PC-3 (cell line): ENCODE results near the gene HOXD3.

ENCODE experiments used
- CTCF ChIP-seq: fragments of 300-600 bp; sonication (generic); conservative IDR thresholded peaks from 2 replicates; pipeline ENCODE4 v1.5.1; 2017; ENCODE audit warnings: antibody characterized with exemption, low read depth, mild to moderate bottlenecking, low read length
- EZH2 ChIP-seq: fragments of 300-600 bp; sonication (generic); IDR thresholded peaks from one replicate; pipeline ENCODE4 v1.6.1; 2017; ENCODE audit warnings: antibody characterized with exemption, mild to moderate bottlenecking, low read length; ENCODE audit not compliant: unreplicated experiment

- no peak for TF ChIP-seq CTCF
- no peak for TF ChIP-seq EZH2
These were observed 23.7 kb upstream of the HOXD3 start for GRCh38 chr2:176133389-176133788.
